Mammary epithelial cell (primary cell): ENCODE data around the gene GGCT.

Experiments used
- EZH2 ChIP-seq: IDR thresholded peaks from 2 replicates; pipeline ENCODE4 v1.6.1; 2012; ENCODE audit warnings: low read length, inconsistent platforms, borderline replicate concordance
- TF ChIP-seq, protein P1 (sequence below), 2 donors: IDR thresholded peaks in 1 of 2; conservative IDR thresholded peaks in 1 of 2; 2 replicates each; pipeline ENCODE4 v1.5.1; 2011 to 2012; ENCODE audit warnings: inconsistent platforms in 2 of 2, low read length in 2 of 2, mild to moderate bottlenecking in 2 of 2, control low read depth in 1 of 2, low read depth in 1 of 2; ENCODE audit not compliant: insufficient read depth in 1 of 2; ENCODE audit errors: extremely low read depth in 1 of 2

DNA sequence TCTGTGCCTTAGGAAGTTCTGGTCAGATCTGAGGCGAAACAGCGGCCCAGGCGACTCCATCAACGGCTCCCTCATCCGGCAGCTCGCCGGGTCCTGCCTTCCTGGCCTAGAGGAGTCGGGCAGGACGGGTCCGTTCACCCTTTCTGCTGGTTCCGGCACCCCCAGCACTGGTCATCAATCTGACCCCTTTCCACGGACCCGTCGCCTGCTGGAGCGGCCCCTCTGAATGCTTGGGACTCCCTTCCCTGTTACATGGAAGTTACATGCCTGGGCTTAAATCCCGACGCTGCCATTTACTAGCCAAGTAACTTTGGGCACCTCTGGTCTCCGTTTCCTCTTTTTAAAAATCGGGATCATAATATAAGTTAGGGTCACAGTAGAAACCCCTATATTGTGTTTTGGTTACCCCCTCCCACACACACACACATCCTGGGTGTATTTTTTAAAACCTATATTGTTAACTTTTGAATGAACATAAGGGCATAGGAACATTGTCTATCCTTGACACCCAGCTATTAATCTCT is 607 bp upstream of the GGCT start:
- TF ChIP-seq, protein P1, sequence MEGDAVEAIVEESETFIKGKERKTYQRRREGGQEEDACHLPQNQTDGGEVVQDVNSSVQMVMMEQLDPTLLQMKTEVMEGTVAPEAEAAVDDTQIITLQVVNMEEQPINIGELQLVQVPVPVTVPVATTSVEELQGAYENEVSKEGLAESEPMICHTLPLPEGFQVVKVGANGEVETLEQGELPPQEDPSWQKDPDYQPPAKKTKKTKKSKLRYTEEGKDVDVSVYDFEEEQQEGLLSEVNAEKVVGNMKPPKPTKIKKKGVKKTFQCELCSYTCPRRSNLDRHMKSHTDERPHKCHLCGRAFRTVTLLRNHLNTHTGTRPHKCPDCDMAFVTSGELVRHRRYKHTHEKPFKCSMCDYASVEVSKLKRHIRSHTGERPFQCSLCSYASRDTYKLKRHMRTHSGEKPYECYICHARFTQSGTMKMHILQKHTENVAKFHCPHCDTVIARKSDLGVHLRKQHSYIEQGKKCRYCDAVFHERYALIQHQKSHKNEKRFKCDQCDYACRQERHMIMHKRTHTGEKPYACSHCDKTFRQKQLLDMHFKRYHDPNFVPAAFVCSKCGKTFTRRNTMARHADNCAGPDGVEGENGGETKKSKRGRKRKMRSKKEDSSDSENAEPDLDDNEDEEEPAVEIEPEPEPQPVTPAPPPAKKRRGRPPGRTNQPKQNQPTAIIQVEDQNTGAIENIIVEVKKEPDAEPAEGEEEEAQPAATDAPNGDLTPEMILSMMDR (conservative IDR thresholded peaks at IDR 0.05 in 1 of 2, IDR thresholded peaks at IDR 0.05 in 1 of 2; ENCODE audit: extremely low read depth in 1 of 2, insufficient read depth in 1 of 2, low read depth in 1 of 2, low read length in 2 of 2) = peak in 1 of 2 donors; percentile 17
- no peak for TF ChIP-seq EZH2
